Measurements from ENCODE around the gene ASIC3.

The ASIC3 gene

GRCh38 chr7:151095123-151095797, 46.9 kb downstream of the ASIC3 start:
- Mint-ChIP-seq H3K27me3 (peaks cover 3% of the 10 kb centered on the region), H3K27ac (no peak overlapping the region), H3K36me3 (ENCODE audit: low read depth) (peaks cover 2% of the 10 kb centered on the region), H3K9me3 (no peaks in the 10 kb centered on the region), H3K4me1 (peaks cover 3% of the 10 kb centered on the region), H3K4me3 (no peak overlapping the region)
- DNase-seq: no peak
- ATAC-seq: no peak

- peaks cover 3% of the 10 kb centered on the region for H3K27me3 Mint-ChIP-seq
- peaks cover 2% of the 10 kb centered on the region for H3K36me3 Mint-ChIP-seq (ENCODE audit: low read depth)
- no peak for ATAC-seq
- no peak for DNase-seq
- peaks cover 3% of the 10 kb centered on the region for H3K4me1 Mint-ChIP-seq
- no peak overlapping the region for H3K4me3 Mint-ChIP-seq
- H3K27ac Mint-ChIP-seq: no peak overlapping the region
- H3K9me3 Mint-ChIP-seq: no peaks in the 10 kb centered on the region
These were observed 47.6 kb downstream of the ASIC3 start for GRCh38 chr7:151095828-151096475.

- Mint-ChIP-seq H3K36me3 (ENCODE audit: low read depth) (peaks cover 2% of the 10 kb centered on the region), H3K27me3 (no peaks in the 10 kb centered on the region), H3K4me1 (no peaks in the 10 kb centered on the region), H3K27ac (no peak overlapping the region), H3K9me3 (no peaks in the 10 kb centered on the region), H3K4me3 (no peak overlapping the region)
- DNase-seq: no peak
- no peak for ATAC-seq
These were observed 51.3 kb downstream of the ASIC3 start for GRCh38 chr7:151099486-151100211.

- H3K4me1 Mint-ChIP-seq: no peaks in the 10 kb centered on the region
- ATAC-seq (no peak), DNase-seq (no peak)
- peaks cover 2% of the 10 kb centered on the region for H3K36me3 Mint-ChIP-seq (ENCODE audit: low read depth)
- no peak overlapping the region for H3K27ac Mint-ChIP-seq
- H3K27me3 Mint-ChIP-seq: no peaks in the 10 kb centered on the region
- H3K9me3 Mint-ChIP-seq: no peaks in the 10 kb centered on the region
- no peak overlapping the region for H3K4me3 Mint-ChIP-seq
These were observed 52.6 kb downstream of the ASIC3 start for GRCh38 chr7:151100921-151101320.

GRCh38 chr7:151101621-151102396, 53.5 kb downstream of the ASIC3 start:
- Mint-ChIP-seq H3K27ac (no peak overlapping the region), H3K4me3 (no peak overlapping the region), H3K27me3 (no peaks in the 10 kb centered on the region), H3K4me1 (no peaks in the 10 kb centered on the region), H3K36me3 (ENCODE audit: low read depth) (no peaks in the 10 kb centered on the region), H3K9me3 (no peaks in the 10 kb centered on the region)
- DNase-seq: no peak
- no peak for ATAC-seq

Data from activated naive CD8-positive, alpha-beta T cell treated with anti-CD3 and anti-CD28 coated beads, Interleukin-2, amount 50 U/mL, for 24 hours (primary cell).